ENCODE measurements around the gene MRGPRX4. TPM values are rescaled to one million over a fixed set of nuclear protein-coding genes. Genes with fewer than 3 reads are reported as not detected.

MRGPRX4 gene
- total RNA-seq, 1 donor from 2014 or later: not detected

DNA sequence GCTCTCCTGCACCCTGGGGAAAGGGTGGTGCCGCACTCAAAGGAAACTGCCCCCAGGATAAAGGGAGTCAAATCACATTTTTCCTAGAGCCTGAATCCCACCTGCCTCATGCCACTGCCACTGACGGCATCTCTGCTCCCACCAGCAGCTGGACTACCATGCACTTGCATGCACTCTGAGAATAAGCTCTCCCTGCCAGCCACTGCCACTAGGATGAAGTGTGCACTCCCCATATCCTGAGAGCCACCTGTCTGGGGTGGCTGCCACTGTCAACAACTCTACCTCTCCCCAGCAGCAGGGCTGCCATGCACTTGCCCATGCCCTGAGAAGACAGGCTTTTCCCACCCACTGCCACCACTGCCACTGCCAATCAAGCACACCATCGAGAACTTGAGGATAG is 31.6 kb downstream of the MRGPRX4 start:
- intact Hi-C loops (cut with DNase I): no loop called here
- DNase-seq (ENCODE audit: low spot score): no peak

GRCh38 chr11:18204771-18205170 is 32.1 kb downstream of the MRGPRX4 start:
- DNase-seq (ENCODE audit: low spot score): no peak
- intact Hi-C loops (cut with DNase I): no loop called here

DNA sequence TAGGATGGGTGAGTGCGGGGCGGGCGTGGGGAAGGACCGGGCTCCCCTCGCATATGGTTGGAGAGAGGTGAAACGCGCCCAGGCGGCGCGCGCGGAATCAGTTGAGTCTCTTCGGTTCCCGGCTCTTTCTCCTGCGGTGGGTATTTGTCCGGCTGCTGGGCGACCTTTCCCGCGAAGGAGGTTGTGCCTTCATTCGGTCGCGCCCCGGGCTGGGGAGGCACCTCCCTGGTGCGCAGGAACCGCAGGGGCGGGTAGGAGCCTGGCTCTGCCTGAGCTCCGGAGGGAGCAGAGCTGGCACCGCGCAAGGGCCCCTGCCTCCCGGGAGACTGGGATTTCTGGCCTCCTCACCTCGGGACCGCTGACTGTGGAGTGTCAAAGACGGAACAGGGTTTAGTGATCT is 36.4 kb downstream of the MRGPRX4 start:
- DNase-seq (ENCODE audit: low spot score): no peak
- intact Hi-C loops (cut with DNase I): no loop called here

GRCh38 chr11:18221274-18221876 is 48.7 kb downstream of the MRGPRX4 start:
- no peak for DNase-seq (ENCODE audit: low spot score)
- intact Hi-C loops (cut with DNase I): no loop called here

DNA sequence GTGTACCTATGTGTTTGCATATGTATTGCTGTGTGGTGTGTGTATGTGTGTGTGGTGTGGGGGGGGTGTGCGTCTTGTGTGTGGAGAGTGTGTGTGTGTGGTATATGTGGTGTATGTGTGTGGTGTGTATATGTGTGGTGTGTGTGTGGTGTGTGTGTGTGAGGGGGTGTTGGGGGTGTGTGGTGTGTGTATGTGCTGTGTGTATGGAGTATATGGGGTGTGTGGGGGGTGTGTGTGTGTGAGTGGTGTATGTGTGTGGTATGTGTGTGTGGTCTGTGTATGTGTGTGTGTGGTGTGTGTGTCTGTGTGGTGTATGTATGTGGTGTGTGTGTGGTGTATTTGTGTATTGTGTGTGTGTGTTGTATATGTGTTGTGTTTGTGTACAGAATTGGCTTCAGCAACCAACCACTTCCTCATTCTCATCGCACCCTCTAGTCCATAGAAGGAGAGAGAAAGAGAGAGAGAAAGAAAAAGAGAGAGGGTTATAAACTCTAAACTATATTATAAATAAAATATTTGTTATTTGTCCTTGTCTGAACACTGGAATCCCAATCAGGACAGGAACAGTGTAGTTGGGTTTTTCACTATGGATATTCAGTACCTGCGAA is 50.3 kb downstream of the MRGPRX4 start:
- intact Hi-C loops (cut with DNase I): no loop called here
- no peak for DNase-seq (ENCODE audit: low spot score)

Other genes starting within 250 kb of the MRGPRX4 start
- 22.4 TPM for gene SERGEF, start 159.8 kb upstream of the MRGPRX4 start, total RNA-seq
- gene TPH1, start 126.6 kb upstream of the MRGPRX4 start, total RNA-seq: 0.30 TPM
- 9.3 TPM for gene SAAL1, start 66.8 kb upstream of the MRGPRX4 start, total RNA-seq
- not detected for gene MRGPRX3, start 40.3 kb upstream of the MRGPRX4 start, total RNA-seq
- gene SAA4, start 64.0 kb downstream of the MRGPRX4 start, total RNA-seq: not detected
- gene SAA2, start 75.8 kb downstream of the MRGPRX4 start, total RNA-seq: 0.48 TPM
- gene SAA1, start 93.4 kb downstream of the MRGPRX4 start, total RNA-seq: 1.5 TPM
- 11.2 TPM for gene HPS5, start 149.3 kb downstream of the MRGPRX4 start, total RNA-seq
- 23.6 TPM for gene GTF2H1, start 149.7 kb downstream of the MRGPRX4 start, total RNA-seq
- gene LDHA, start 221.7 kb downstream of the MRGPRX4 start, total RNA-seq: 329 TPM
- gene LDHC, start 239.5 kb downstream of the MRGPRX4 start, total RNA-seq: 1.2 TPM

Data from cardiac septum (tissue), 1 donor.